Sigmoid colon (tissue), 7 donors: ENCODE data around the gene ZC3H13. TPM values are rescaled to one million over a fixed set of nuclear protein-coding genes. Genes with fewer than 3 reads are reported as not detected.

ENCODE experiments used
- DNase-seq: peaks from one replicate; pipeline ENCODE4 v3.0.0-alpha.2; 2019
- H3K27ac ChIP-seq, 4 donors: fragments of 200-600 bp; sonication (generic); one replicate each; pipeline ENCODE4 v1.5.1; 2016 to 2019; ENCODE audit warnings: mild to moderate bottlenecking in 1 of 4
- H3K27me3 ChIP-seq, 3 donors: fragments of 200-600 bp; sonication (generic); one replicate each; pipeline ENCODE4 v1.5.1; 2019; ENCODE audit warnings: mild to moderate bottlenecking in 1 of 3
- H3K36me3 ChIP-seq, 4 donors: fragments of 200-600 bp; sonication (generic); one replicate each; pipeline ENCODE4 v1.5.1; 2016 to 2019
- H3K4me1 ChIP-seq, 4 donors: fragments of 200-600 bp; sonication (generic); one replicate each; pipeline ENCODE4 v1.5.1; 2017 to 2019
- H3K4me3 ChIP-seq, 4 donors: fragments of 200-600 bp; sonication (generic); one replicate each; pipeline ENCODE4 v1.5.1; 2017 to 2019; ENCODE audit warnings: mild to moderate bottlenecking in 2 of 4, moderate library complexity in 1 of 4
- H3K9me3 ChIP-seq, 4 donors: fragments of 200-600 bp in 3 of 4; sonication (generic) in 3 of 4; one replicate each; pipeline versions ENCODE4 v1.5.1 to v1.6.1; 2013 to 2019
- EP300 ChIP-seq, 4 donors: sonication (generic); formaldehyde crosslinking; IDR thresholded peaks; one replicate each; pipeline ENCODE4 v1.6.1; 2017; ENCODE audit warnings: antibody characterized with exemption in 4 of 4
- POLR2A ChIP-seq, 2 donors: fragments of 450-650 bp; IDR thresholded peaks; one replicate each; pipeline ENCODE4 v1.6.1; 2016; ENCODE audit warnings: antibody characterized with exemption in 2 of 2, mild to moderate bottlenecking in 2 of 2, moderate library complexity in 2 of 2
- POLR2AphosphoS5 ChIP-seq, 4 donors: sonication (generic); formaldehyde crosslinking; IDR thresholded peaks; one replicate each; pipeline ENCODE4 v1.6.1; 2017; ENCODE audit warnings: antibody characterized with exemption in 4 of 4
- WGBS, 2 donors: extraction: QIAGEN DNeasy Blood & Tissue Kit; methylation state at CpG; one replicate each; pipeline ENCODE4 v1.1.7; 2013; 5-methylcytosine and 5-hydroxymethylcytosine counted together
- intact Hi-C: fragments of 100-400 bp; cut with DNase I; formaldehyde crosslinking; loops from one replicate; pipeline ENCODE4 v1.15.1; 2023
- polyA plus RNA-seq, 3 donors: library from polyadenylated mRNA; stranded (reverse); fragments of 200-250 nt; gene quantifications; one replicate each; pipeline ENCODE4 v1.2.3, GENCODE V29; 2013
- total RNA-seq, 4 donors: library from RNA; depleted of rRNA; stranded (reverse); fragments of >200 nt; gene quantifications; one replicate each; pipeline ENCODE4 v1.1.0, GENCODE V29; 2016
- TF ChIP-seq, protein P1 (sequence below), 4 experiments: fragments of 450-650 bp in 3 of 4; fragments of 200-600 bp in 1 of 4; IDR thresholded peaks; one replicate each; pipeline ENCODE4 v1.5.1; 2016 to 2019; ENCODE audit warnings: antibody characterized with exemption in 4 of 4, mild to moderate bottlenecking in 3 of 4, moderate library complexity in 2 of 4
- donor health status: healthy with polysubstance abuse.
- donor health status: Bipolar disorder and iron deficiency.
- donor health status: healthy.

ZC3H13 gene
- total and polyA plus RNA-seq, 7 donors: 5.8 to 45.3 (median 30.9) TPM

DNA sequence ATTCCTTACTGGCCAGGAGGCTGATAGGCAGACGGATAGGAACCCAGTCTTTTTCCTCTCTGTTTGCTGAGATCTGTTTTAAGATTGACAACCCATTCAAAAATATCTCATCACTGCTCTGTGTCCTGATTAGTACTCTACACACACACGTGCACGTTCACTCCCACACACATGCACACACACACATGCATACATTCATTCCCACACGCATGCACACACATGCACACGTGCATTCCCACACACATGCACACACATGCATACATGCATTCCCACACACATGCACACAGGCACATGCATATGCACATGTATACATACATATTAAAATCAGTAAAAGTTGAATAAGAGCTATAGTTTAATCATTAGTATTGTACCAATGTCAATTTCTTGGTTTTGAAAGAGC lies 120.4 kb downstream of the ZC3H13 start:
- no peaks in the 10 kb centered on the region for H3K9me3 ChIP-seq
- intact Hi-C loops: no loop called here
- DNase-seq: no peak
- no peak for TF ChIP-seq EP300 (IDR thresholded peaks at IDR 0.05)
- TF ChIP-seq POLR2A (IDR thresholded peaks at IDR 0.05): no peak
- no peak for TF ChIP-seq POLR2AphosphoS5 (IDR thresholded peaks at IDR 0.05)
- TF ChIP-seq, protein P1, sequence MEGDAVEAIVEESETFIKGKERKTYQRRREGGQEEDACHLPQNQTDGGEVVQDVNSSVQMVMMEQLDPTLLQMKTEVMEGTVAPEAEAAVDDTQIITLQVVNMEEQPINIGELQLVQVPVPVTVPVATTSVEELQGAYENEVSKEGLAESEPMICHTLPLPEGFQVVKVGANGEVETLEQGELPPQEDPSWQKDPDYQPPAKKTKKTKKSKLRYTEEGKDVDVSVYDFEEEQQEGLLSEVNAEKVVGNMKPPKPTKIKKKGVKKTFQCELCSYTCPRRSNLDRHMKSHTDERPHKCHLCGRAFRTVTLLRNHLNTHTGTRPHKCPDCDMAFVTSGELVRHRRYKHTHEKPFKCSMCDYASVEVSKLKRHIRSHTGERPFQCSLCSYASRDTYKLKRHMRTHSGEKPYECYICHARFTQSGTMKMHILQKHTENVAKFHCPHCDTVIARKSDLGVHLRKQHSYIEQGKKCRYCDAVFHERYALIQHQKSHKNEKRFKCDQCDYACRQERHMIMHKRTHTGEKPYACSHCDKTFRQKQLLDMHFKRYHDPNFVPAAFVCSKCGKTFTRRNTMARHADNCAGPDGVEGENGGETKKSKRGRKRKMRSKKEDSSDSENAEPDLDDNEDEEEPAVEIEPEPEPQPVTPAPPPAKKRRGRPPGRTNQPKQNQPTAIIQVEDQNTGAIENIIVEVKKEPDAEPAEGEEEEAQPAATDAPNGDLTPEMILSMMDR (IDR thresholded peaks at IDR 0.05): no peak
- no peaks in the 10 kb centered on the region for H3K36me3 ChIP-seq
- peaks cover 0 to under 1% (median 0%) of the 10 kb centered on the region in 4 donors for H3K4me1 ChIP-seq
- H3K4me3 ChIP-seq: no peak overlapping the region
- H3K27ac ChIP-seq: no peak overlapping the region
- 54 to 71% methylated on average over 5 of the region's 5 CpGs for WGBS, 2 donors
- H3K27me3 ChIP-seq: no peaks in the 10 kb centered on the region

DNA sequence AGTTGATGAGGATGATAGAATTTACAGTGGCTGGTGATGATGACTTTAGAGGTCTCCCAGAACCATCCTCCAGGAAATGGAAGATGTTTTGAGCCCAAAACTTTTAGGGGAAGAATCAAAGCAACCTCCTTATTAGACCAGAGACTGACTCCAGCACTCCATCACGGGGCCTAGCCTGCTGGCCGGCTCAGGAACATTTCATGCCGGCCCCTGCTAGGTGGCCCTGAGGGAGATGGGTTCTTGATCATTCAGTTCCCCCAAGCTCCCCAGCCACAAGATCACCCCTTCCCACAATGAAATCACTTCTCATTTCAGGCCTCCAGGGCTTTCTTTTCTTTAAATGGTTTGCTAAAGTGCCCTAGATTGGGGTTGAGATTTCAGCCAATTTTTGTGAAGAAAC lies 121.3 kb downstream of the ZC3H13 start:
- no peak for DNase-seq
- Histone ChIP-seq H3K4me3 (no peak overlapping the region), H3K4me1 (peaks cover 0 to 11% (median 2%) of the 10 kb centered on the region in 4 donors), H3K36me3 (no peaks in the 10 kb centered on the region), H3K9me3 (no peaks in the 10 kb centered on the region), H3K27ac (no peak overlapping the region), H3K27me3 (no peaks in the 10 kb centered on the region)
- 83 to 90% methylated on average over 3 of the region's 3 CpGs for WGBS, 2 donors
- intact Hi-C loops: no loop called here
- TF ChIP-seq, protein P1 (IDR thresholded peaks at IDR 0.05): no peak
- TF ChIP-seq EP300 (IDR thresholded peaks at IDR 0.05) (no peak), POLR2AphosphoS5 (IDR thresholded peaks at IDR 0.05) (no peak), POLR2A (IDR thresholded peaks at IDR 0.05) (no peak)

DNA sequence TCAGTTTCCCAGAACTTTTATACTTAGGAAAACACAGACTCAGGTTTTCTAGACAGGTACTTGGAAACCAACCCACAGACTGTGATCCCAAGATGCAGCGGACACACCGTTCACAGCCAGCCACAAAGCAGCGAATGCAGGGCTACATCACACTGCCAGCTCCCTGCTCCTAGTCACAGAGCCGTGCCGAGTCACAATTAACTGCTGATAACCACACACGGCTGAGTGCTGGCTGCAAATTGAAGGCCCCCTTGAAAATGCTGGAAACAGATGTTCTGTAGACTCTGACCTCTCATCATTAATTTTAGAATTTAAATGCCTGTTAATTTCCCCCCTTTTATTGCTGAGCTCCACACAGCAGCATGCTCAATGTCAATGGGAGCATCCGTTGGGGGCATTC lies 122.4 kb downstream of the ZC3H13 start:
- Histone ChIP-seq H3K27me3 (no peaks in the 10 kb centered on the region), H3K4me1 (peaks cover 0 to 13% (median 2%) of the 10 kb centered on the region in 4 donors), H3K27ac (no peak overlapping the region), H3K36me3 (no peaks in the 10 kb centered on the region), H3K4me3 (no peak overlapping the region), H3K9me3 (no peaks in the 10 kb centered on the region)
- intact Hi-C loops: no loop called here
- no peak for DNase-seq
- 84 to 89% methylated on average over 7 of the region's 7 CpGs for WGBS, 2 donors
- TF ChIP-seq POLR2AphosphoS5 (IDR thresholded peaks at IDR 0.05) (no peak), EP300 (IDR thresholded peaks at IDR 0.05) (no peak), POLR2A (IDR thresholded peaks at IDR 0.05) (no peak)
- TF ChIP-seq, protein P1 (IDR thresholded peaks at IDR 0.05): no peak

DNA sequence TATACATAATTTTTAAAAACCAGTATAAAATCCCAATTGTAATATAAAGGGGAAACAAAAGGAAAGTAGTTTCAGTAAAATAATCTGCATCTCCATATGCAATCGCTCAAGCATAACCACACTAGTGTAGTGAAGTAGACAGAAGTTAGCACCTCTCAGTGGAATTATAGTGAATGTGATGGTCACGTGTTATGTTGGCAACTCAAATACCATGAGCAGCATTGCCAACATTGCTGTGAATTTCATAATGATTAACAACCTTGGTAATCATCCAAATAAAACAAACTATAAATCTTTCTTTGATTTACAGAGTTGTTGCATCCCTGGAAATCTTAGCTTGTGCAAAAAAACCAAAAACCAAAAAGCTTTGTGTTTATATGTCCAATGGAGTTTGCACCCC lies 123.7 kb downstream of the ZC3H13 start:
- DNase-seq: no peak
- Histone ChIP-seq H3K4me1 (peaks cover 0 to 13% (median 2%) of the 10 kb centered on the region in 4 donors), H3K27me3 (no peaks in the 10 kb centered on the region), H3K9me3 (no peaks in the 10 kb centered on the region), H3K4me3 (no peak overlapping the region), H3K36me3 (no peaks in the 10 kb centered on the region), H3K27ac (no peak overlapping the region)
- TF ChIP-seq EP300 (IDR thresholded peaks at IDR 0.05) (no peak), POLR2AphosphoS5 (IDR thresholded peaks at IDR 0.05) (peak in 2 of 4 donors; percentile 23 to 42), POLR2A (IDR thresholded peaks at IDR 0.05) (no peak)
- TF ChIP-seq, protein P1 (IDR thresholded peaks at IDR 0.05): no peak
- WGBS, 2 donors: 19 to 59% methylated on average over 2 of the region's 2 CpGs
- intact Hi-C loops: no loop called here

DNA sequence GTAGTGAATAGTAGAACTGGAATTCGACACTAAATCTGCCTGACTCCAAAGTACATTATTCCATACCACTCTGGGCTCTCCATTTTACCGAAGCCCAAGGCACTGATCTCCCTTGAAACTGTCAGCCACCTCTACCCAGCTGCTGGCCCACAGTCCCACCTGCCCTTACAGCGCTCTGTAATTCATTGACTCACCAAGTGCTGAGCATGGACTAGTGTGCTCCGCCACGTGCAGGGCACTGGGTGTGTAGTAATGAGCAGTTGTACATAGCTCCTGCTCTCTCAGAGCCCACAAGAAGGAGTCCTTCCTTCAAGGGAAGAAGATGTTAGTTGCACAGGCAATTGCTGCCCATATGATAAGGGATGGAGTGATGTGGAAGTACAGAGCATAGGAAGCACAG lies 124.4 kb downstream of the ZC3H13 start:
- Histone ChIP-seq H3K27ac (no peak overlapping the region), H3K4me1 (peaks cover 0 to 13% (median 2%) of the 10 kb centered on the region in 4 donors), H3K36me3 (no peaks in the 10 kb centered on the region), H3K4me3 (no peak overlapping the region), H3K27me3 (no peaks in the 10 kb centered on the region), H3K9me3 (no peaks in the 10 kb centered on the region)
- intact Hi-C loops: no loop called here
- no peak for DNase-seq
- WGBS, 2 donors: 77 to 90% methylated on average over 5 of the region's 5 CpGs
- no peak for TF ChIP-seq EP300 (IDR thresholded peaks at IDR 0.05)
- TF ChIP-seq, protein P1 (IDR thresholded peaks at IDR 0.05): no peak
- TF ChIP-seq POLR2AphosphoS5 (IDR thresholded peaks at IDR 0.05): no peak
- no peak for TF ChIP-seq POLR2A (IDR thresholded peaks at IDR 0.05)
